H9 (cell line): ENCODE measurements around the gene NFATC2IP. TPM values are rescaled to one million over a fixed set of nuclear protein-coding genes. Genes with fewer than 3 reads are reported as not detected.
A peak's percentile ranks its signal among the peaks of the same experiment; 100 is the strongest.

ENCODE experiments used
- DNase-seq: peaks from one replicate; pipeline ENCODE4 v3.0.0-alpha.2; 2017
- H2AFZ ChIP-seq: one replicate; pipeline ENCODE4 v1.6.1; 2013; ENCODE audit warnings: mild to moderate bottlenecking, low read length, control low read depth, moderate library complexity
- H2AK5ac ChIP-seq: 2 replicates; pipeline ENCODE4 v1.6.1; 2013; ENCODE audit warnings: low read length, control low read depth, mixed read lengths; ENCODE audit not compliant: insufficient read length
- H2BK120ac ChIP-seq: one replicate; pipeline ENCODE4 v1.6.1; 2013; ENCODE audit warnings: low read depth, mild to moderate bottlenecking, low read length, control low read depth, inconsistent platforms; ENCODE audit not compliant: poor library complexity, severe bottlenecking
- H2BK12ac ChIP-seq: 2 replicates; pipeline ENCODE4 v1.6.1; 2013; ENCODE audit warnings: low read length, control low read depth, mixed read lengths, low read depth; ENCODE audit not compliant: insufficient read length
- H2BK15ac ChIP-seq: 2 replicates; pipeline ENCODE4 v1.6.1; 2013; ENCODE audit warnings: low read depth, low read length, control low read depth
- H2BK20ac ChIP-seq: one replicate; pipeline ENCODE4 v1.6.1; 2013; ENCODE audit warnings: low read depth, mild to moderate bottlenecking, low read length, control low read depth, inconsistent platforms; ENCODE audit not compliant: poor library complexity, severe bottlenecking
- H2BK5ac ChIP-seq: 2 replicates; pipeline ENCODE4 v1.6.1; 2013; ENCODE audit warnings: low read length, control low read depth, mixed read lengths; ENCODE audit not compliant: insufficient read length
- H3K14ac ChIP-seq: 2 replicates; pipeline ENCODE4 v1.6.1; 2013; ENCODE audit warnings: low read length, control low read depth; ENCODE audit not compliant: insufficient read depth
- H3K18ac ChIP-seq: 2 replicates; pipeline ENCODE4 v1.6.1; 2013; ENCODE audit warnings: low read depth, mild to moderate bottlenecking, mixed read lengths, low read length, control low read depth; ENCODE audit not compliant: insufficient read length
- H3K23ac ChIP-seq: 2 replicates; pipeline ENCODE4 v1.6.1; 2013; ENCODE audit warnings: low read length, control low read depth, mixed read lengths, low read depth; ENCODE audit not compliant: insufficient read length
- H3K23me2 ChIP-seq: 2 replicates; pipeline ENCODE4 v1.6.1; 2013; ENCODE audit warnings: low read depth, mild to moderate bottlenecking, mixed read lengths, low read length, control low read depth; ENCODE audit not compliant: insufficient read length, poor library complexity, severe bottlenecking
- H3K27ac ChIP-seq: 2 replicates; pipeline ENCODE4 v1.5.1; 2013; ENCODE audit warnings: low read length, control low read depth, mixed read lengths, low read depth; ENCODE audit not compliant: insufficient read length
- H3K27me3 ChIP-seq: 2 replicates; pipeline ENCODE4 v1.6.1; 2013; ENCODE audit warnings: low read length, control low read depth, inconsistent platforms; ENCODE audit not compliant: insufficient read depth
- H3K4ac ChIP-seq: 2 replicates; pipeline ENCODE4 v1.6.1; 2013; ENCODE audit warnings: low read depth, mild to moderate bottlenecking, control low read depth, inconsistent platforms, low read length, moderate library complexity
- H3K4me1 ChIP-seq: 2 replicates; pipeline ENCODE4 v1.6.1; 2013; ENCODE audit warnings: low read length, control low read depth, inconsistent platforms; ENCODE audit not compliant: insufficient read depth
- H3K4me2 ChIP-seq: 2 replicates; pipeline ENCODE4 v1.6.1; 2013; ENCODE audit warnings: low read length, control low read depth, mixed read lengths; ENCODE audit not compliant: insufficient read length, insufficient read depth
- H3K56ac ChIP-seq: 2 replicates; pipeline ENCODE4 v1.6.1; 2013; ENCODE audit warnings: low read depth, mild to moderate bottlenecking, mixed read lengths, low read length, control low read depth; ENCODE audit not compliant: insufficient read length
- H3K79me1 ChIP-seq: 2 replicates; pipeline ENCODE4 v1.6.1; 2013; ENCODE audit warnings: low read depth, mild to moderate bottlenecking, moderate library complexity, low read length, control low read depth, inconsistent platforms; ENCODE audit not compliant: insufficient read depth, poor library complexity, severe bottlenecking
- H3K79me2 ChIP-seq: 2 replicates; pipeline ENCODE4 v1.6.1; 2013; ENCODE audit warnings: low read length, control low read depth, inconsistent platforms; ENCODE audit not compliant: insufficient read depth
- H3K9ac ChIP-seq: 2 replicates; pipeline ENCODE4 v1.6.1; 2013; ENCODE audit warnings: low read length, control low read depth, mixed read lengths; ENCODE audit not compliant: insufficient read length; ENCODE audit errors: extremely low read depth
- H3K9me3 ChIP-seq: one replicate; pipeline ENCODE4 v1.6.1; 2013; ENCODE audit warnings: low read depth, low read length, inconsistent platforms; ENCODE audit not compliant: control insufficient read depth
- H3T11ph ChIP-seq: one replicate; pipeline ENCODE4 v1.6.1; 2013; ENCODE audit warnings: mild to moderate bottlenecking, low read length, control low read depth, inconsistent platforms
- H4K20me1 ChIP-seq: one replicate; pipeline ENCODE4 v1.6.1; 2013; ENCODE audit not compliant: control insufficient read depth, insufficient read length, insufficient read depth
- H4K5ac ChIP-seq: 2 replicates; pipeline ENCODE4 v1.6.1; 2013; ENCODE audit warnings: low read depth, mild to moderate bottlenecking, mixed read lengths, low read length, control low read depth; ENCODE audit not compliant: insufficient read length
- H4K8ac ChIP-seq: replicated peaks from 2 replicates; pipeline ENCODE4 v1.6.1; 2013; ENCODE audit warnings: low read length, control low read depth, mixed read lengths, low read depth; ENCODE audit not compliant: insufficient read length
- H4K91ac ChIP-seq: 2 replicates; pipeline ENCODE4 v1.6.1; 2013; ENCODE audit warnings: low read depth, mild to moderate bottlenecking, moderate library complexity, mixed read lengths, low read length, control low read depth; ENCODE audit not compliant: insufficient read length
- H3K27ac Mint-ChIP-seq, 3 experiments: 2 replicates in 2 of 3; 3 replicates in 1 of 3; pipeline ENCODE4 v1.8.0; 2020 to 2021; ENCODE audit warnings: mixed read lengths in 3 of 3, mild to moderate bottlenecking in 1 of 3, moderate library complexity in 1 of 3
- H3K27me3 Mint-ChIP-seq: 2 replicates; pipeline ENCODE4 v1.8.0; 2021; ENCODE audit warnings: low read depth, mild to moderate bottlenecking, moderate library complexity, mixed read lengths
- H3K36me3 Mint-ChIP-seq, 3 experiments: 2 replicates in 2 of 3; 3 replicates in 1 of 3; pipeline ENCODE4 v1.8.0; 2020 to 2021; ENCODE audit warnings: low read depth in 3 of 3, mixed read lengths in 3 of 3; ENCODE audit not compliant: insufficient read depth in 1 of 3
- H3K4me1 Mint-ChIP-seq, 2 experiments: 2 replicates each; pipeline ENCODE4 v1.8.0; 2020; ENCODE audit warnings: mixed read lengths in 2 of 2
- H3K4me3 Mint-ChIP-seq, 2 experiments: 2 replicates in 1 of 2; 3 replicates in 1 of 2; pipeline ENCODE4 v1.8.0; 2020 to 2021; ENCODE audit warnings: mild to moderate bottlenecking in 2 of 2, mixed read lengths in 2 of 2, moderate library complexity in 1 of 2
- H3K9me3 Mint-ChIP-seq, 2 experiments: 2 replicates in 1 of 2; 3 replicates in 1 of 2; pipeline ENCODE4 v1.8.0; 2020; ENCODE audit warnings: mild to moderate bottlenecking in 2 of 2, mixed read lengths in 2 of 2, moderate library complexity in 1 of 2
- CTCF ChIP-seq: fragments of 200-600 bp; sonication (generic); conservative IDR thresholded peaks from 3 replicates; pipeline ENCODE4 v1.8.0; 2021; ENCODE audit warnings: antibody characterized with exemption, mild to moderate bottlenecking
- WGBS: extraction: QIAGEN DNeasy Blood & Tissue Kit; methylation state at CpG from one replicate; pipeline ENCODE4 v1.1.7; 2013; ENCODE audit warnings: missing lambda C conversion rate, low lambda C conversion rate, mixed read lengths; ENCODE audit not compliant: insufficient read length; ENCODE audit errors: extremely low coverage; 5-methylcytosine and 5-hydroxymethylcytosine counted together
- total RNA-seq: library from RNA; stranded (reverse); gene quantifications from 2 replicates; pipeline ENCODE4 v1.2.1, GENCODE V29; 2021

The NFATC2IP gene
- total RNA-seq, 1 experiment from 2014 or later: 73.8 TPM

GRCh38 chr16:28991687-28992086 lies 41.0 kb downstream of the NFATC2IP start:
- Histone ChIP-seq H3K27ac (no peak overlapping the region), H3K4me2 (no peak overlapping the region), H3K79me1 (no peaks in the 10 kb centered on the region), H2AK5ac (no peak overlapping the region), H4K5ac (no peak overlapping the region), H3T11ph (no peak overlapping the region), H3K23ac (no peak overlapping the region), H3K9me3 (no peaks in the 10 kb centered on the region), H3K23me2 (no peaks in the 10 kb centered on the region), H3K14ac (no peak overlapping the region), H2BK120ac (no peak overlapping the region), H3K9ac (no peak overlapping the region), H2AFZ (no peak overlapping the region), H2BK20ac (no peak overlapping the region), H3K4ac (no peak overlapping the region), H2BK15ac (no peak overlapping the region), H3K79me2 (no peaks in the 10 kb centered on the region), H4K8ac (no peak overlapping the region), H3K4me1 (no peaks in the 10 kb centered on the region), H4K91ac (no peak overlapping the region), H3K27me3 (no peaks in the 10 kb centered on the region), H3K18ac (no peak overlapping the region), H2BK12ac (no peak overlapping the region), H4K20me1 (no peaks in the 10 kb centered on the region), H3K56ac (no peak overlapping the region), H2BK5ac (no peak overlapping the region)
- Mint-ChIP-seq H3K9me3 (peaks cover 0 to 3% of the 10 kb centered on the region in 2 experiments; a peak in 1 of 5 replicates), H3K4me1 (no peaks in the 10 kb centered on the region), H3K36me3 (peaks cover 0 to 2% (median 0%) of the 10 kb centered on the region in 3 experiments; a peak in 2 of 7 replicates), H3K27me3 (peaks cover 3% of the 10 kb centered on the region), H3K27ac (peak overlapping the region in 2 of 3 experiments; percentile 47 to 59; a peak in 2 of 7 replicates), H3K4me3 (no peak overlapping the region)
- no peak for DNase-seq
- no peak for TF ChIP-seq CTCF
- no CpG with 5 or more reads among the region's 8 CpGs for WGBS
